ENCODE results near the gene UBA52. TPM values are rescaled to one million over a fixed set of nuclear protein-coding genes. Genes with fewer than 3 reads are reported as not detected.
A peak's percentile ranks its signal among the peaks of the same experiment; 100 is the strongest.

Gene UBA52
- total RNA-seq, 6 donors from 2014 or later, result 127 to 988 (median 458) TPM

DNA sequence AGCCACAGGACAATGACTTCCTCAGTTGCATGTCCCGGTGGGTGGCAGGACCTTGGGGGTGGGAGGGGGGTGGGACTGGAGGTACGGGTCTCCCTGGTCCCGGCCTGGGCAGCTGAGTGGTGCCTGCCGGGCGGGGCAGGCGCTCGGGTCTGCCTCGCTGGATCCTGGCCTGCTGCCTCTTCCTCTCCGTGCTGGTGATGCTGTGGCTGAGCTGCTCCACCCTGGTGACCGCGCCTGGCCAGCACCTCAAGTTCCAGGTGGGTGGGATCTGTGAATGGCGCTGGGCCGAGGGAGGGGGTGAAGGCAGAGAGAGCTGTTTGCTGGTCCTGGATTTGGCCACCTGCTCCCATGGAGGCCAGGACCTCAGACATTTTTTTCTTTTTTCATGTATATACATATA, 46.6 kb downstream of the UBA52 start:
- Histone ChIP-seq H3K4me1 (peaks cover under 1 to 2% (median 2%) of the 10 kb centered on the region in 4 donors), H3K36me3 (no peaks in the 10 kb centered on the region), H3K27me3 (peaks cover 0 to 14% (median 5%) of the 10 kb centered on the region in 4 donors), H3K9me3 (no peaks in the 10 kb centered on the region), H3K4me3 (no peak overlapping the region), H3K27ac (no peak overlapping the region)
- no peak for TF ChIP-seq POLR2AphosphoS5 (IDR thresholded peaks at IDR 0.05)
- no peak for TF ChIP-seq POLR2A (IDR thresholded peaks at IDR 0.05)
- TF ChIP-seq EP300 (IDR thresholded peaks at IDR 0.05), result no peak
- DNase-seq (no peak), ATAC-seq (ENCODE audit: low FRiP score in 2 of 2) (no peak)
- WGBS, 2 donors, result 94 to 100% methylated on average over 4 to 10 of the region's 13 CpGs

DNA sequence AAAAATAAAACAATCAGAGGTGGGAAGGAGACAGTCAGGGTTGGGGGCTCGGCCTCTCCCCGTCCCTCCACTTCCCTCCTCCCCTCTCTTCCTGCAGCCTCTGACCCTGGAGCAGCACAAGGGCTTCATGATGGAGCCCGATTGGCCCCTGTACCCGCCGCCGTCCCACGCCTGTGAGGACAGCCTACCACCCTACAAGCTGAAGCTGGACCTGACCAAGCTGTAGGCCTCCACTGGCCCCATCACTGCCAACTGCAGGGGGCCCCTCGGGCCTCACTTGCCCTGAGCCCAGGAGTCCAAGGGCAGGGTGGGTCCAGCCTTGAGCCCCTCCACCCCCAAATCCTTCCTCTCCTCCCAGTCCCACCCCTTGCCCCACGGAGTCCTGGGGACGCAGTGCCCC, 48.7 kb downstream of the UBA52 start:
- Histone ChIP-seq H3K27me3 (peaks cover 0 to 3% (median 0%) of the 10 kb centered on the region in 4 donors), H3K9me3 (no peaks in the 10 kb centered on the region), H3K4me3 (no peak overlapping the region), H3K36me3 (no peaks in the 10 kb centered on the region), H3K4me1 (no peaks in the 10 kb centered on the region), H3K27ac (no peak overlapping the region)
- DNase-seq (peak in 1 of 2 donors; percentile 65), ATAC-seq (ENCODE audit: low FRiP score in 2 of 2) (no peak)
- TF ChIP-seq, protein P1, sequence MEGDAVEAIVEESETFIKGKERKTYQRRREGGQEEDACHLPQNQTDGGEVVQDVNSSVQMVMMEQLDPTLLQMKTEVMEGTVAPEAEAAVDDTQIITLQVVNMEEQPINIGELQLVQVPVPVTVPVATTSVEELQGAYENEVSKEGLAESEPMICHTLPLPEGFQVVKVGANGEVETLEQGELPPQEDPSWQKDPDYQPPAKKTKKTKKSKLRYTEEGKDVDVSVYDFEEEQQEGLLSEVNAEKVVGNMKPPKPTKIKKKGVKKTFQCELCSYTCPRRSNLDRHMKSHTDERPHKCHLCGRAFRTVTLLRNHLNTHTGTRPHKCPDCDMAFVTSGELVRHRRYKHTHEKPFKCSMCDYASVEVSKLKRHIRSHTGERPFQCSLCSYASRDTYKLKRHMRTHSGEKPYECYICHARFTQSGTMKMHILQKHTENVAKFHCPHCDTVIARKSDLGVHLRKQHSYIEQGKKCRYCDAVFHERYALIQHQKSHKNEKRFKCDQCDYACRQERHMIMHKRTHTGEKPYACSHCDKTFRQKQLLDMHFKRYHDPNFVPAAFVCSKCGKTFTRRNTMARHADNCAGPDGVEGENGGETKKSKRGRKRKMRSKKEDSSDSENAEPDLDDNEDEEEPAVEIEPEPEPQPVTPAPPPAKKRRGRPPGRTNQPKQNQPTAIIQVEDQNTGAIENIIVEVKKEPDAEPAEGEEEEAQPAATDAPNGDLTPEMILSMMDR (IDR thresholded peaks at IDR 0.05), result no peak
- TF ChIP-seq POLR2A (IDR thresholded peaks at IDR 0.05) (no peak), POLR2AphosphoS5 (IDR thresholded peaks at IDR 0.05) (no peak), EP300 (IDR thresholded peaks at IDR 0.05) (no peak)
- 86 to 96% methylated on average over 8 to 9 of the region's 10 CpGs for WGBS, 2 donors

DNA sequence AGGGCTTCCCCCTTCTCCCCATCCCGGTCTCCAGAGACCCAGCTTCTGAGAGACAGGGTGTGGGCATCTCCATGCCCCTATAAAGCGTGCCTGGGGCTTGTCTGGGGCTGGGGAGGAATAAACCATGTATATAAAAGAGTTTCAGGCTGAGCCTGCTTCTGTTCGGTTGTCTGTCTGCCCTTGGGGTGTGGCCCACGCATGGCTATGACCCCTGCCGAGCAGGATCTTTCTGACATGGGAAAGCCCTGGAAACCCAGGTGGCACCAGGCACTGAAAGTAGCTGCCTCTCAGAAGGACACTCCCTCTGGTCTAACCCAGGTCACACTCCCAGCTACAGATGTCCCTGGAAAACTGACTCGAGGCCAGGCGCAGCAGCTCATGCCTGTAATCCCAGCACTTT, 49.2 kb downstream of the UBA52 start:
- no peaks in the 10 kb centered on the region for H3K4me1 ChIP-seq
- no peak overlapping the region for H3K27ac ChIP-seq
- ATAC-seq (ENCODE audit: low FRiP score in 2 of 2), result no peak
- H3K4me3 ChIP-seq, result no peak overlapping the region
- no peaks in the 10 kb centered on the region for H3K36me3 ChIP-seq
- 73 to 90% methylated on average over 4 to 7 of the region's 7 CpGs for WGBS, 2 donors
- no peak for TF ChIP-seq POLR2AphosphoS5 (IDR thresholded peaks at IDR 0.05)
- TF ChIP-seq EP300 (IDR thresholded peaks at IDR 0.05), result no peak
- TF ChIP-seq POLR2A (IDR thresholded peaks at IDR 0.05), result no peak
- no peak for DNase-seq
- peaks cover 0 to 2% (median 0%) of the 10 kb centered on the region in 4 donors for H3K27me3 ChIP-seq
- H3K9me3 ChIP-seq, result no peaks in the 10 kb centered on the region

DNA sequence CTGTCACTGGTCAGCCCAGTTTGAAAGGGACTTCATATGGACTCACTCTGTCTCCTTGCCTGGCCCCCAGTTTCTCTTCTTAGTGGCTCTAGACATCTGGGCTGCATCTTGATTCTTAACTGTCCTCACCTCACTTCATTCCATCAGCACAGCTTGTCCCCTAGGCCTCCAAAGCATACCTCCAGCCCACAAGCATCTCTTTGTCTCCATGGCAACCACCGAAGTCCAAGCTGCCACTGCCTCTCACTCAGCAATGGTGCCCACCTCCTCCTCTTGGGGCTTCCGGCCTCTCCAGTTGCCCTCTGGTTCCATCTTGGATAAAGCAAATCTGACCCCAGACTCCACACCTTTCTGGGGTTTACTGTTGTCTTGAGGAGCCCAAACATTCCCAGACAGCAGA, 55.2 kb downstream of the UBA52 start:
- peaks cover 0 to 7% (median 0%) of the 10 kb centered on the region in 4 donors for H3K4me1 ChIP-seq
- no peaks in the 10 kb centered on the region for H3K9me3 ChIP-seq
- TF ChIP-seq POLR2A (IDR thresholded peaks at IDR 0.05), result no peak
- TF ChIP-seq EP300 (IDR thresholded peaks at IDR 0.05), result no peak
- no peak for TF ChIP-seq POLR2AphosphoS5 (IDR thresholded peaks at IDR 0.05)
- H3K27me3 ChIP-seq, result no peaks in the 10 kb centered on the region
- no peak for DNase-seq
- no peak overlapping the region for H3K27ac ChIP-seq
- WGBS, 2 donors, result 73 to 75% methylated on average over 2 of the region's 2 CpGs
- ATAC-seq (ENCODE audit: low FRiP score in 2 of 2), result no peak
- no peaks in the 10 kb centered on the region for H3K36me3 ChIP-seq
- H3K4me3 ChIP-seq, result no peak overlapping the region

Other genes starting within 250 kb of the UBA52 start
- 100 to 1,000 TPM in 4 of 6 donors, 10 to 100 TPM in 2; 39.8 to 147 (median 107) TPM for gene LSM4, start 248.8 kb upstream of the UBA52 start, total RNA-seq
- gene PGPEP1, start 231.3 kb upstream of the UBA52 start, total RNA-seq, result 10 to 100 TPM; 15.5 to 42.8 (median 28.1) TPM
- gene GDF15, start 185.7 kb upstream of the UBA52 start, total RNA-seq, result 100 to 1,000 TPM in 2 of 6 donors, 10 to 100 TPM in 4; 42.5 to 126 (median 68.7) TPM
- 10 to 100 TPM in 4 of 6 donors, 1 to 10 TPM in 2; 4.0 to 49.4 (median 24.0) TPM for gene LRRC25, start 174.2 kb upstream of the UBA52 start, total RNA-seq
- gene SSBP4, start 152.5 kb upstream of the UBA52 start, total RNA-seq, result 100 to 1,000 TPM in 1 of 6 donors, 10 to 100 TPM in 5; 52.0 to 157 (median 84.1) TPM
- 10 to 100 TPM; 14.5 to 55.5 (median 20.0) TPM for gene ISYNA1, start 133.7 kb upstream of the UBA52 start, total RNA-seq
- 10 to 100 TPM; 19.8 to 66.0 (median 22.4) TPM for gene ELL, start 49.8 kb upstream of the UBA52 start, total RNA-seq
- 100 to 1,000 TPM; 242 to 450 (median 284) TPM for gene FKBP8, start 28.3 kb upstream of the UBA52 start, total RNA-seq
- 100 to 1,000 TPM in 3 of 6 donors, 10 to 100 TPM in 3; 69.6 to 333 (median 103) TPM for gene KXD1, start 14.0 kb upstream of the UBA52 start, total RNA-seq
- 100 to 1,000 TPM in 1 of 6 donors, 10 to 100 TPM in 5; 83.6 to 114 (median 91.6) TPM for gene REX1BD, start 16.9 kb downstream of the UBA52 start, total RNA-seq
- gene CRLF1, start 34.9 kb downstream of the UBA52 start, total RNA-seq, result 10 to 100 TPM; 15.0 to 54.8 (median 20.0) TPM
- gene TMEM59L, start 41.0 kb downstream of the UBA52 start, total RNA-seq, result 1 to 10 TPM in 2 of 6 donors, under 1 TPM in 2, not detected in 2; 0.30 to 2.8 (median 1.0) TPM
- 10 to 100 TPM in 4 of 6 donors, 1 to 10 TPM in 2; 8.1 to 16.1 (median 12.1) TPM for gene KLHL26, start 65.2 kb downstream of the UBA52 start, total RNA-seq
- 10 to 100 TPM in 4 of 6 donors, 1 to 10 TPM in 2; 5.9 to 27.2 (median 15.6) TPM for gene CRTC1, start 111.8 kb downstream of the UBA52 start, total RNA-seq
- 1 to 10 TPM in 4 of 6 donors, not detected in 2; 1.8 to 8.5 (median 4.3) TPM for gene COMP, start 219.4 kb downstream of the UBA52 start, total RNA-seq